Activated naive CD4-positive, alpha-beta T cell treated with Interleukin-2 at 50 U/mL for 16 hours (primary cell): ENCODE measurements around the gene SERF1A.
"Not testable (repeated sequence)": the region's sequence is repeated elsewhere in the genome, so short reads cannot be mapped to it uniquely, and the experiment has no call there.

ENCODE experiments used
- DNase-seq: peaks from one replicate; pipeline ENCODE4 v3.0.0-alpha.2; 2020

Gene SERF1A

GRCh38 chr5:70900533-70901271 is at the start of gene SERF1A:
TSS of gene SERF1A (plus strand) at chr5:70900669. CDS start at chr5:70900870, 201 bp downstream.
- not testable (repeated sequence) for DNase-seq

- not testable (repeated sequence) for DNase-seq
These were observed 33.7 kb upstream of the SERF1A start for GRCh38 chr5:70866778-70867177.

- not testable (repeated sequence) for DNase-seq
These were observed 29.8 kb upstream of the SERF1A start for GRCh38 chr5:70870626-70871025.

GRCh38 chr5:70896076-70896475 is 4.4 kb upstream of the SERF1A start:
- not testable (repeated sequence) for DNase-seq

- DNase-seq, result not testable (repeated sequence)
These were observed 753 bp downstream of the SERF1A start for GRCh38 chr5:70901272-70901571.

GRCh38 chr5:70906624-70907023 is 6.2 kb downstream of the SERF1A start:
- DNase-seq, result not testable (repeated sequence)

- not testable (repeated sequence) for DNase-seq
These were observed 16.4 kb downstream of the SERF1A start for GRCh38 chr5:70916829-70917228.

GRCh38 chr5:70925211-70925562 is 24.7 kb downstream of the SERF1A start:
- DNase-seq, result not testable (repeated sequence)

- not testable (repeated sequence) for DNase-seq
These were observed 31.4 kb downstream of the SERF1A start for GRCh38 chr5:70931709-70932368.

- DNase-seq, result not testable (repeated sequence)
These were observed 32.1 kb downstream of the SERF1A start for GRCh38 chr5:70932560-70932959.

GRCh38 chr5:70953068-70953467 is 52.6 kb downstream of the SERF1A start:
- DNase-seq, result not testable (repeated sequence)
